ENCODE results near the gene PTPN21. TPM values are rescaled to one million over a fixed set of nuclear protein-coding genes. Genes with fewer than 3 reads are reported as not detected.

Gene PTPN21
- total RNA-seq, 1 experiment from 2014 or later, result 27.7 TPM

DNA sequence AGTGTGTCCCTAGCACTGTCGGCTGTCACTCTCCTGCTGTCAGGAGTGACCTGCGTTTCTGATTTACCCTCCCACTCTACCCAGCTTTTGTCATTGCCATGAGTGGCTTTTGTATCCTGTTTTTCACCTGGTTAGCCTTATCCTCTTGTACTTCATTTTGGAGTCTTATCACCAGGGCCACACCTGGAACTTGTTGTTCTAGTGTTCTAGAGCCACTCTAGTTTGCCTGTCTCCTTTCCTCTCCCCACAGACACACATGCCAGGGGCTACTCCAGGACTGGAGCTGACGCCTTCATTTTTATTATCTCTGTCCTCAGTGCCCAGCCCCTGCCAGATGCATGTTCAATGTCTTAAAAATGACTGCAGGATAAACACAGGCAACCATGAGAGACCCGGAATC, 42.2 kb upstream of the PTPN21 start:
- DNase-seq, result no peak
- no peaks in the 10 kb centered on the region for H3K27me3 ChIP-seq (replicated peaks; ENCODE audit: control insufficient read depth, insufficient read depth, low read length)
- Mint-ChIP-seq H3K27ac (ENCODE audit: unreplicated experiment) (peak overlapping the region; percentile 31), H3K9me3 (ENCODE audit: unreplicated experiment) (no peaks in the 10 kb centered on the region), H3K4me3 (ENCODE audit: unreplicated experiment) (no peak overlapping the region), H3K4me1 (ENCODE audit: low read depth, unreplicated experiment) (peaks cover 11% of the 10 kb centered on the region), H3K36me3 (ENCODE audit: insufficient read depth, unreplicated experiment) (peaks cover 63% of the 10 kb centered on the region), H3K27me3 (ENCODE audit: insufficient read depth, unreplicated experiment) (no peaks in the 10 kb centered on the region)
- no peaks in the 10 kb centered on the region for H3K4me1 ChIP-seq
- ChIA-PET CTCF (no interaction called here), POLR2A (no interaction called here)
- intact Hi-C loops (cut with micrococcal nuclease; ENCODE audit: unreplicated experiment), result no loop called here
- no peaks in the 10 kb centered on the region for H3K9me3 ChIP-seq
- peaks cover 5% of the 10 kb centered on the region for H3K36me3 ChIP-seq (ENCODE audit: control insufficient read depth, insufficient read depth, low read length)
- no peak overlapping the region for H3K4me3 ChIP-seq (ENCODE audit: low read depth, low read length)
- TF ChIP-seq, protein P1, sequence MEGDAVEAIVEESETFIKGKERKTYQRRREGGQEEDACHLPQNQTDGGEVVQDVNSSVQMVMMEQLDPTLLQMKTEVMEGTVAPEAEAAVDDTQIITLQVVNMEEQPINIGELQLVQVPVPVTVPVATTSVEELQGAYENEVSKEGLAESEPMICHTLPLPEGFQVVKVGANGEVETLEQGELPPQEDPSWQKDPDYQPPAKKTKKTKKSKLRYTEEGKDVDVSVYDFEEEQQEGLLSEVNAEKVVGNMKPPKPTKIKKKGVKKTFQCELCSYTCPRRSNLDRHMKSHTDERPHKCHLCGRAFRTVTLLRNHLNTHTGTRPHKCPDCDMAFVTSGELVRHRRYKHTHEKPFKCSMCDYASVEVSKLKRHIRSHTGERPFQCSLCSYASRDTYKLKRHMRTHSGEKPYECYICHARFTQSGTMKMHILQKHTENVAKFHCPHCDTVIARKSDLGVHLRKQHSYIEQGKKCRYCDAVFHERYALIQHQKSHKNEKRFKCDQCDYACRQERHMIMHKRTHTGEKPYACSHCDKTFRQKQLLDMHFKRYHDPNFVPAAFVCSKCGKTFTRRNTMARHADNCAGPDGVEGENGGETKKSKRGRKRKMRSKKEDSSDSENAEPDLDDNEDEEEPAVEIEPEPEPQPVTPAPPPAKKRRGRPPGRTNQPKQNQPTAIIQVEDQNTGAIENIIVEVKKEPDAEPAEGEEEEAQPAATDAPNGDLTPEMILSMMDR (IDR thresholded peaks at IDR 0.05; ENCODE audit: insufficient read depth in 1 of 2, low read depth in 1 of 2, low read length in 1 of 2, severe bottlenecking in 1 of 2, unreplicated experiment in 1 of 2), result no peak
- no TSS peak for BruUV-seq (replicated peaks)

DNA sequence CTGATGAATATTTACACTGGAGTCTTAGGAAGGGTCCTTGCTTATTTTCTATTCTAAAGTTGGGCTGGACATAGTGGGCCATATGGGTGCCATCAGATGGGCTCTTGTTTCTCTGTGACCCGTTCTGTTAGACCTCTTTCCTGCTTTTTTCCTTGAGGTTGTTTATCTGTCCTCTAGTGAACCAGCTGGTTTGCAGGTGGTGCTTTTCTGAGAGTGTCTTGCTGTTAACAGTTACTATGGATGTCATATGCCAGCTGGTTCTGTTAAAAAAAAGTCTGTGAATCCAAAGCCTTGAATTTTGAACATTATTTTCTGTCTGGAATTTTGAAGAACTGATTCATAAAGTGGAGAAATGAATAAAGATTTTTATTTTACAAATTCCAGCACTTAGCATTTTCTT, 37.2 kb upstream of the PTPN21 start:
- Mint-ChIP-seq H3K27me3 (ENCODE audit: insufficient read depth, unreplicated experiment) (no peaks in the 10 kb centered on the region), H3K4me1 (ENCODE audit: low read depth, unreplicated experiment) (peaks cover 15% of the 10 kb centered on the region), H3K4me3 (ENCODE audit: unreplicated experiment) (no peak overlapping the region), H3K9me3 (ENCODE audit: unreplicated experiment) (no peaks in the 10 kb centered on the region), H3K27ac (ENCODE audit: unreplicated experiment) (no peak overlapping the region), H3K36me3 (ENCODE audit: insufficient read depth, unreplicated experiment) (peaks cover 70% of the 10 kb centered on the region)
- intact Hi-C loops (cut with micrococcal nuclease; ENCODE audit: unreplicated experiment), result no loop called here
- ChIA-PET POLR2A (no interaction called here), CTCF (no interaction called here)
- TF ChIP-seq, protein P1 (IDR thresholded peaks at IDR 0.05; ENCODE audit: insufficient read depth in 1 of 2, low read depth in 1 of 2, low read length in 1 of 2, severe bottlenecking in 1 of 2, unreplicated experiment in 1 of 2), result no peak
- Histone ChIP-seq H3K4me1 (no peaks in the 10 kb centered on the region), H3K36me3 (ENCODE audit: control insufficient read depth, insufficient read depth, low read length) (peaks cover 2% of the 10 kb centered on the region), H3K4me3 (ENCODE audit: low read depth, low read length) (no peak overlapping the region), H3K9me3 (no peaks in the 10 kb centered on the region), H3K27me3 (replicated peaks; ENCODE audit: control insufficient read depth, insufficient read depth, low read length) (no peaks in the 10 kb centered on the region)
- BruUV-seq (replicated peaks), result no TSS peak
- DNase-seq, result no peak

DNA sequence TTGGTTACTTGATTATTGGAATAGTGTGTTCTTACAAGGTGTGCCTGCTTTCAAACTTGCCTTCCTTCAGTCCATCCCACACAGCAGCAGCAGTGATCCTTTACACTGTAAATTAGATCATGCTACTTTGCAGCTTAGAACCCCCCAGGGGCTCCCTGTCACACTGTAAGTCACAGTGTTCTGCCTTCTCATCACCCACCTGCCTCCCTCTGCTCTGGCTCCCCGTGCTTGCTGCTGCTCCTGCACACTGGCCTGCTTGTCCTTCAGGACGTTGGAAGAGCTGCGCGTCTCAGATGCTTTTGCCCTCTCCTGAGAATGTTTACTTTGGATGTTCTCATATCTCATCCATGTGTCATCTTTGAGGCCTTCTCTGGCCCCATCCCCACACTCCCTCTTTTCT, 35.4 kb upstream of the PTPN21 start:
- Histone ChIP-seq H3K4me1 (no peaks in the 10 kb centered on the region), H3K27me3 (replicated peaks; ENCODE audit: control insufficient read depth, insufficient read depth, low read length) (no peaks in the 10 kb centered on the region), H3K9me3 (no peaks in the 10 kb centered on the region), H3K36me3 (ENCODE audit: control insufficient read depth, insufficient read depth, low read length) (peaks cover 2% of the 10 kb centered on the region; the same call in 1 of the 2 replicates), H3K4me3 (ENCODE audit: low read depth, low read length) (no peak overlapping the region)
- no peaks in the 10 kb centered on the region for H3K27me3 Mint-ChIP-seq (ENCODE audit: insufficient read depth, unreplicated experiment)
- TF ChIP-seq, protein P1 (IDR thresholded peaks at IDR 0.05; ENCODE audit: insufficient read depth in 1 of 2, low read depth in 1 of 2, low read length in 1 of 2, severe bottlenecking in 1 of 2, unreplicated experiment in 1 of 2), result no peak
- POLR2A ChIA-PET, result no interaction called here
- DNase-seq, result no peak
- no peak overlapping the region for H3K4me3 Mint-ChIP-seq (ENCODE audit: unreplicated experiment)
- no peak overlapping the region for H3K27ac Mint-ChIP-seq (ENCODE audit: unreplicated experiment)
- intact Hi-C loops (cut with micrococcal nuclease; ENCODE audit: unreplicated experiment), result no loop called here
- peaks cover 15% of the 10 kb centered on the region for H3K4me1 Mint-ChIP-seq (ENCODE audit: low read depth, unreplicated experiment)
- H3K36me3 Mint-ChIP-seq (ENCODE audit: insufficient read depth, unreplicated experiment), result peaks cover 83% of the 10 kb centered on the region
- no TSS peak for BruUV-seq (replicated peaks)
- H3K9me3 Mint-ChIP-seq (ENCODE audit: unreplicated experiment), result no peaks in the 10 kb centered on the region
- CTCF ChIA-PET, result no interaction called here

Data from Caco-2 (cell line).